Measurements from ENCODE around the gene IGF2R.
A peak's percentile ranks its signal among the peaks of the same experiment; 100 is the strongest.
"Not testable (repeated sequence)": the region's sequence is repeated elsewhere in the genome, so short reads cannot be mapped to it uniquely, and the experiment has no call there.

The IGF2R gene

GRCh38 chr6:160082627-160083026 lies 113.7 kb downstream of the IGF2R start:
- no peak for FAIRE-seq

GRCh38 chr6:160084198-160084776 lies 115.4 kb downstream of the IGF2R start:
- no peak for FAIRE-seq

- FAIRE-seq: no peak
These were observed 116.3 kb downstream of the IGF2R start for GRCh38 chr6:160085226-160085625.

- no peak for FAIRE-seq
These were observed 117.0 kb downstream of the IGF2R start for GRCh38 chr6:160085713-160086505.

- no peak for FAIRE-seq
These were observed 117.9 kb downstream of the IGF2R start for GRCh38 chr6:160086754-160087153.

GRCh38 chr6:160088069-160088783 lies 119.3 kb downstream of the IGF2R start:
- peak; percentile 53 for FAIRE-seq

- FAIRE-seq: no peak
These were observed 120.1 kb downstream of the IGF2R start for GRCh38 chr6:160088784-160089533.

GRCh38 chr6:160089534-160089897 lies 120.6 kb downstream of the IGF2R start:
- FAIRE-seq: no peak

- FAIRE-seq: not testable (repeated sequence)
These were observed 121.8 kb downstream of the IGF2R start for GRCh38 chr6:160090442-160091239.

GRCh38 chr6:160092176-160092575 lies 123.3 kb downstream of the IGF2R start:
- FAIRE-seq: not testable (repeated sequence)

- FAIRE-seq: no peak
These were observed 123.7 kb downstream of the IGF2R start for GRCh38 chr6:160092602-160093001.

GRCh38 chr6:160093061-160093460 lies 124.2 kb downstream of the IGF2R start:
- FAIRE-seq: no peak

- FAIRE-seq: no peak
These were observed 125.1 kb downstream of the IGF2R start for GRCh38 chr6:160093946-160094345.

GRCh38 chr6:160095146-160095845 lies 126.4 kb downstream of the IGF2R start:
- no peak for FAIRE-seq

GRCh38 chr6:160101277-160102205 lies 132.7 kb downstream of the IGF2R start:
- FAIRE-seq: no peak

GRCh38 chr6:160102399-160102798 lies 133.5 kb downstream of the IGF2R start:
- FAIRE-seq: no peak

GRCh38 chr6:160102956-160103824 lies 134.3 kb downstream of the IGF2R start:
- FAIRE-seq: no peak

GRCh38 chr6:160103825-160104100 lies 134.9 kb downstream of the IGF2R start:
- FAIRE-seq: no peak

- no peak for FAIRE-seq
These were observed 136.1 kb downstream of the IGF2R start for GRCh38 chr6:160104821-160105517.
